Peyer's patch (tissue), 4 donors: ENCODE data around the gene ZSCAN23. TPM values are rescaled to one million over a fixed set of nuclear protein-coding genes. Genes with fewer than 3 reads are reported as not detected.
A peak's percentile ranks its signal among the peaks of the same experiment; 100 is the strongest.

Experiments used
- DNase-seq, 3 donors: peaks; one replicate each; pipeline ENCODE4 v3.0.0-alpha.2; 2017 to 2019
- H3K27ac ChIP-seq, 4 donors: fragments of 200-600 bp; sonication (generic); one replicate each; pipeline ENCODE4 v1.5.1; 2016 to 2019
- H3K27me3 ChIP-seq, 2 donors: fragments of 200-600 bp; sonication (generic); one replicate each; pipeline ENCODE4 v1.5.1; 2019
- H3K36me3 ChIP-seq, 3 donors: fragments of 200-600 bp; sonication (generic); one replicate each; pipeline ENCODE4 v1.5.1; 2016 to 2019
- H3K4me1 ChIP-seq, 4 donors: fragments of 200-600 bp; sonication (generic); one replicate each; pipeline ENCODE4 v1.5.1; 2016 to 2019
- H3K4me3 ChIP-seq, 4 donors: fragments of 200-600 bp; sonication (generic); 1 replicate in 3 of 4; 2 replicates in 1 of 4; pipeline ENCODE4 v1.5.1; 2016 to 2019; ENCODE audit warnings: mild to moderate bottlenecking in 1 of 4
- H3K9me3 ChIP-seq, 4 donors: fragments of 200-600 bp; sonication (generic); one replicate each; pipeline ENCODE4 v1.5.1; 2016 to 2019; ENCODE audit warnings: mild to moderate bottlenecking in 1 of 4
- CTCF ChIP-seq, 6 experiments: fragments of 450-650 bp in 4 of 6; fragments of 200-600 bp in 2 of 6; sonication (generic) in 1 of 6; IDR thresholded peaks; one replicate each; pipeline ENCODE4 v1.5.1; 2017 to 2019; ENCODE audit warnings: antibody characterized with exemption in 6 of 6, mild to moderate bottlenecking in 3 of 6, moderate library complexity in 1 of 6
- POLR2A ChIP-seq, 2 donors: fragments of 450-650 bp; IDR thresholded peaks; one replicate each; pipeline ENCODE4 v1.5.1; 2017; ENCODE audit warnings: antibody characterized with exemption in 2 of 2, mild to moderate bottlenecking in 2 of 2, moderate library complexity in 2 of 2
- total RNA-seq, 4 donors: library from RNA; depleted of rRNA; stranded (reverse); fragments of >200 nt; gene quantifications; one replicate each; pipeline ENCODE4 v1.1.0, GENCODE V29; 2016

Gene ZSCAN23
- total RNA-seq = 10 to 100 TPM in 1 of 4 donors, 1 to 10 TPM in 1, under 1 TPM in 1, not detected in 1; 0.57 to 46.2 (median 1.6) TPM

GRCh38 chr6:28443112-28443773 lies at the start of gene ZSCAN23:
Gene ZSCAN23 (minus strand): TSS chr6:28443491. CDS start chr6:28436266, 7,225 bp downstream.
- H3K27me3 ChIP-seq = peaks cover 0 to 10% of the 10 kb centered on the region in 2 donors
- DNase-seq = peak; percentile 52 to 90 (median 56)
- TF ChIP-seq POLR2A (IDR thresholded peaks at IDR 0.05) (no peak), CTCF (IDR thresholded peaks at IDR 0.05) (no peak)
- peak within 1 kb of the TSS; percentile 39 to 70 (median 46) for H3K4me3 ChIP-seq
- peak within 1 kb of the TSS in 2 of 4 donors; percentile 15 to 29 for H3K27ac ChIP-seq
- no peaks in the 10 kb centered on the region for H3K9me3 ChIP-seq
- no peaks in the 10 kb centered on the region for H3K4me1 ChIP-seq
- no peaks in the 10 kb centered on the region for H3K36me3 ChIP-seq

- no peak for DNase-seq
- TF ChIP-seq CTCF (IDR thresholded peaks at IDR 0.05) (no peak), POLR2A (IDR thresholded peaks at IDR 0.05) (no peak)
- H3K36me3 ChIP-seq = no peaks in the 10 kb centered on the region
- no peaks in the 10 kb centered on the region for H3K4me1 ChIP-seq
- H3K9me3 ChIP-seq = no peaks in the 10 kb centered on the region
- H3K4me3 ChIP-seq = no peak overlapping the region
- no peak overlapping the region for H3K27ac ChIP-seq
- H3K27me3 ChIP-seq = no peaks in the 10 kb centered on the region
Observed at GRCh38 chr6:28491984-28492317, 48.7 kb upstream of the ZSCAN23 start.

GRCh38 chr6:28490205-28490890 lies 47.1 kb upstream of the ZSCAN23 start:
- DNase-seq = no peak
- TF ChIP-seq CTCF (IDR thresholded peaks at IDR 0.05) = no peak
- TF ChIP-seq POLR2A (IDR thresholded peaks at IDR 0.05) = no peak
- Histone ChIP-seq H3K36me3 (no peaks in the 10 kb centered on the region), H3K4me1 (no peaks in the 10 kb centered on the region), H3K9me3 (no peaks in the 10 kb centered on the region), H3K27ac (no peak overlapping the region), H3K27me3 (no peaks in the 10 kb centered on the region), H3K4me3 (peak overlapping the region in 2 of 4 donors; percentile 22 to 34)

GRCh38 chr6:28489366-28490204 lies 46.3 kb upstream of the ZSCAN23 start:
- H3K4me1 ChIP-seq = no peaks in the 10 kb centered on the region
- H3K9me3 ChIP-seq = no peaks in the 10 kb centered on the region
- H3K4me3 ChIP-seq = peak overlapping the region in 3 of 4 donors; percentile 22 to 34 (median 27)
- no peak for TF ChIP-seq POLR2A (IDR thresholded peaks at IDR 0.05)
- TF ChIP-seq CTCF (IDR thresholded peaks at IDR 0.05) = no peak
- DNase-seq = peak in 2 of 3 donors; percentile 26 to 62
- no peaks in the 10 kb centered on the region for H3K27me3 ChIP-seq
- no peaks in the 10 kb centered on the region for H3K36me3 ChIP-seq
- H3K27ac ChIP-seq = no peak overlapping the region

GRCh38 chr6:28488916-28489365 lies 45.6 kb upstream of the ZSCAN23 start:
- no peak for DNase-seq
- no peak overlapping the region for H3K27ac ChIP-seq
- H3K27me3 ChIP-seq = no peaks in the 10 kb centered on the region
- no peaks in the 10 kb centered on the region for H3K4me1 ChIP-seq
- TF ChIP-seq POLR2A (IDR thresholded peaks at IDR 0.05) (no peak), CTCF (IDR thresholded peaks at IDR 0.05) (no peak)
- peak overlapping the region in 1 of 4 donors; percentile 34 for H3K4me3 ChIP-seq
- no peaks in the 10 kb centered on the region for H3K36me3 ChIP-seq
- no peaks in the 10 kb centered on the region for H3K9me3 ChIP-seq
